ENCODE data around the gene AK9. TPM values are rescaled to one million over a fixed set of nuclear protein-coding genes. Genes with fewer than 3 reads are reported as not detected.

Gene AK9
- total and polyA plus RNA-seq, 2 of the 8 experiments (the other 6 are each of a cell fraction or from before 2014, with no cell fraction given), result 1.8 to 2.2 TPM

GRCh38 chr6:109521080-109521479 lies 169.9 kb downstream of the AK9 start:
- H2BK5ac ChIP-seq (ENCODE audit: low read depth, low read length), result no peak overlapping the region
- no peaks in the 10 kb centered on the region for H3K79me1 ChIP-seq (ENCODE audit: low read depth, low read length)
- H4K91ac ChIP-seq (replicated peaks; ENCODE audit: insufficient read length, low read length), result no peak overlapping the region
- H4K5ac ChIP-seq (ENCODE audit: insufficient read length, low read depth, low read length), result no peak overlapping the region
- no peaks in the 10 kb centered on the region for H3K79me2 ChIP-seq (ENCODE audit: control insufficient read depth in 1 of 2, insufficient read depth in 2 of 2, low read length in 2 of 2)
- H3K23me2 ChIP-seq (ENCODE audit: low read depth, low read length), result no peaks in the 10 kb centered on the region
- H3K14ac ChIP-seq (ENCODE audit: insufficient read length), result no peak overlapping the region
- H3K4me3 ChIP-seq (ENCODE audit: extremely low read depth in 1 of 4, insufficient read depth in 2 of 4, low read depth in 3 of 4, low read length in 4 of 4), result no peak overlapping the region
- no peak overlapping the region for H3K56ac ChIP-seq (replicated peaks; ENCODE audit: insufficient read length, low read depth, low read length)
- H3K4me1 ChIP-seq (replicated peaks in 1 of 4; ENCODE audit: control insufficient read depth in 3 of 4, insufficient read depth in 4 of 4, low read length in 3 of 4), result no peaks in the 10 kb centered on the region
- DNase-seq (ENCODE audit: low read depth in 1 of 2, low spot score in 2 of 2), result no peak
- H3K18ac ChIP-seq (ENCODE audit: extremely low read depth, low read length), result no peak overlapping the region
- H4K20me1 ChIP-seq (replicated peaks in 1 of 2; ENCODE audit: control insufficient read depth in 1 of 2, insufficient read depth in 2 of 2, low read length in 2 of 2), result no peaks in the 10 kb centered on the region
- no peak overlapping the region for H3K27ac ChIP-seq (ENCODE audit: low read depth, low read length)
- no peak overlapping the region for H2BK20ac ChIP-seq (ENCODE audit: low read length)
- H4K8ac ChIP-seq (ENCODE audit: extremely low read depth, insufficient read depth, low read length), result no peak overlapping the region
- ChIA-PET CTCF (ENCODE audit: partially characterized antibody) (interaction anchor here (1.4 kb wide), 1 partner anchor 77 kb away, joined by 3 read pairs; no protein-coding TSS in a partner anchor), POLR2A (ENCODE audit: partially characterized antibody) (no interaction called here)
- no peak overlapping the region for H2AK5ac ChIP-seq (ENCODE audit: low read depth, low read length)
- H3K4me2 ChIP-seq (ENCODE audit: insufficient read depth in 1 of 2, low read depth in 2 of 2, low read length in 2 of 2), result no peak overlapping the region
- no peaks in the 10 kb centered on the region; a peak in 1 of 8 replicates for H3K36me3 ChIP-seq (ENCODE audit: control insufficient read depth in 2 of 4, insufficient read depth in 4 of 4, low read length in 3 of 4)
- H3K9ac ChIP-seq (replicated peaks in 1 of 4; ENCODE audit: extremely low read depth in 1 of 4, low read depth in 3 of 4, low read length in 3 of 4), result no peak overlapping the region
- H3K4ac ChIP-seq (replicated peaks; ENCODE audit: insufficient read length, low read depth, low read length), result no peak overlapping the region
- H3K27me3 ChIP-seq (replicated peaks in 1 of 4; ENCODE audit: control insufficient read depth in 3 of 4, extremely low read depth in 1 of 4, insufficient read depth in 3 of 4, low read length in 3 of 4), result no peaks in the 10 kb centered on the region
- H2BK15ac ChIP-seq (ENCODE audit: low read length), result no peak overlapping the region
- no peak overlapping the region for H2BK120ac ChIP-seq (replicated peaks; ENCODE audit: low read depth, low read length)
- FAIRE-seq, result no peak
- no peak overlapping the region for H2BK12ac ChIP-seq (ENCODE audit: low read depth, low read length)
- H2AFZ ChIP-seq (ENCODE audit: low read length), result no peak overlapping the region
- H3K23ac ChIP-seq (ENCODE audit: insufficient read length), result no peak overlapping the region
- peaks cover 4% of the 10 kb centered on the region in 2 experiments; a peak in 2 of 4 replicates for H3K9me3 ChIP-seq (ENCODE audit: insufficient read depth in 2 of 2, low read depth in 1 of 2, low read length in 1 of 2)
- 80% methylated on average over 3 of the region's 3 CpGs; no CpG with 5 or more reads in 1 of the 2 experiments for WGBS, 2 experiments (ENCODE audit: extremely low coverage in 1 of 2, insufficient coverage in 1 of 2, insufficient read length in 1 of 2, insufficient replicate concordance in 2 of 2, low coverage in 1 of 2, low lambda C conversion rate in 2 of 2, missing lambda C conversion rate in 1 of 2)
- no peak for TF ChIP-seq BACH1 (IDR thresholded peaks at IDR 0.05; ENCODE audit: low read length)
- TF ChIP-seq MAX (IDR thresholded peaks at IDR 0.05), result no peak
- TF ChIP-seq ATF3 (IDR thresholded peaks at IDR 0.05; ENCODE audit: insufficient read depth, low read depth, low read length), result no peak
